ENCODE measurements around the gene DLG2. TPM values are rescaled to one million over a fixed set of nuclear protein-coding genes. Genes with fewer than 3 reads are reported as not detected.
"Not testable (repeated sequence)": the region's sequence is repeated elsewhere in the genome, so short reads cannot be mapped to it uniquely, and the experiment has no call there.

DLG2 gene
- total and polyA plus RNA-seq, 7 donors, result 0.23 to 5.3 (median 3.4) TPM

DNA sequence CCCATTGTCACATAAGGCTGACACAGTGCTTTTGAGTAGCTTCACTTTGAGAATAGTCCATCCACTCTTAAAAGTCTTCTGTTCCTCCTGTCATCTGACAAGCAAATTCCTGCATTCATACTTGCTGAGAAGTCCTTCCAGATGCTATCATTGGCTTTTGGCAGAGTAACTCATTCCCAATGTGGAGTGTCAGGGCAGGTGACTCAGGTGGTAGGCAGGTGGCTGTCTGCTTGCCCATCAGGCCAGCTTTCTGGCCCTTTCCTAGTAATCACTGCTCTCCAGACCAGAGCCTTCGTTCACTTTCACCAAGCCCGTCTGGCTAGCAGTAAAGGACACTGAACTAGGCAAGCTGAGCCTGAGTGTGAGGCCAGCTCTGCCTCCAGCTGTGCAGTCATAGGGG is 2178.5 kb downstream of the DLG2 start:
- whole genome bisulfite sequencing, 3 donors, result 94 to 97% (median 94%) methylated on average over 2 of the region's 2 CpGs
- no peaks in the 10 kb centered on the region for H3K4me1 ChIP-seq
- intact Hi-C loops (cut with DNase I), result no loop called here

DNA sequence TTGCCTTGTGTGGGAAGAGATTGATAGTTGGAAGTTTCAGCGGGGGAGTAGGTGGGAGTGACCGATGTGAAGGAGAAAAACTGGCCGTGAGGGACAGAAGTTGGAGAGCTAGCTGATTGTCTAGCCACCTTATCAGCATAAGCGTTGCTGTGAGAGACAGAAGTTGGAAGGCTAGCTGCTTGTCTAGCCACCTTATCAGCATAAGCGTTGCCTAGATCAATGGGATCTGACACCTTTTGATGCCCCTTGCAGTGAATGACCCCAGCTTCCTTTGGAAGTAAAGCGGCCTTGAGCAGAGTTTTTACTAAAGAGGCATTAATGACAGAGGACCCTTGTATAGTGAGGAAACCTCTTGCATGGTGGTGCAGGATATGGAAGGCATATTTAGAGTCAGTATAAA is 2183.3 kb downstream of the DLG2 start:
- H3K27ac ChIP-seq, ATAC-seq: not testable (repeated sequence)
- 83 to 91% (median 85%) methylated on average over 6 of the region's 6 CpGs for WGBS, 3 donors

More for the DNA sequence above, 2178.5 kb downstream of the DLG2 start:
- no peaks in the 10 kb centered on the region for H3K9me3 ChIP-seq
- H3K4me3 ChIP-seq, result no peak overlapping the region
- H3K27ac ChIP-seq, result no peak overlapping the region
- TF ChIP-seq, protein P1, sequence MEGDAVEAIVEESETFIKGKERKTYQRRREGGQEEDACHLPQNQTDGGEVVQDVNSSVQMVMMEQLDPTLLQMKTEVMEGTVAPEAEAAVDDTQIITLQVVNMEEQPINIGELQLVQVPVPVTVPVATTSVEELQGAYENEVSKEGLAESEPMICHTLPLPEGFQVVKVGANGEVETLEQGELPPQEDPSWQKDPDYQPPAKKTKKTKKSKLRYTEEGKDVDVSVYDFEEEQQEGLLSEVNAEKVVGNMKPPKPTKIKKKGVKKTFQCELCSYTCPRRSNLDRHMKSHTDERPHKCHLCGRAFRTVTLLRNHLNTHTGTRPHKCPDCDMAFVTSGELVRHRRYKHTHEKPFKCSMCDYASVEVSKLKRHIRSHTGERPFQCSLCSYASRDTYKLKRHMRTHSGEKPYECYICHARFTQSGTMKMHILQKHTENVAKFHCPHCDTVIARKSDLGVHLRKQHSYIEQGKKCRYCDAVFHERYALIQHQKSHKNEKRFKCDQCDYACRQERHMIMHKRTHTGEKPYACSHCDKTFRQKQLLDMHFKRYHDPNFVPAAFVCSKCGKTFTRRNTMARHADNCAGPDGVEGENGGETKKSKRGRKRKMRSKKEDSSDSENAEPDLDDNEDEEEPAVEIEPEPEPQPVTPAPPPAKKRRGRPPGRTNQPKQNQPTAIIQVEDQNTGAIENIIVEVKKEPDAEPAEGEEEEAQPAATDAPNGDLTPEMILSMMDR (IDR thresholded peaks at IDR 0.05), result no peak
- no peak for ATAC-seq
- no peak for DNase-seq
- no peaks in the 10 kb centered on the region for H3K27me3 ChIP-seq (ENCODE audit: insufficient read depth in 3 of 3, low read length in 2 of 3)
- H3K36me3 ChIP-seq (ENCODE audit: insufficient read depth in 1 of 2, low read depth in 1 of 2), result no peaks in the 10 kb centered on the region

DNA sequence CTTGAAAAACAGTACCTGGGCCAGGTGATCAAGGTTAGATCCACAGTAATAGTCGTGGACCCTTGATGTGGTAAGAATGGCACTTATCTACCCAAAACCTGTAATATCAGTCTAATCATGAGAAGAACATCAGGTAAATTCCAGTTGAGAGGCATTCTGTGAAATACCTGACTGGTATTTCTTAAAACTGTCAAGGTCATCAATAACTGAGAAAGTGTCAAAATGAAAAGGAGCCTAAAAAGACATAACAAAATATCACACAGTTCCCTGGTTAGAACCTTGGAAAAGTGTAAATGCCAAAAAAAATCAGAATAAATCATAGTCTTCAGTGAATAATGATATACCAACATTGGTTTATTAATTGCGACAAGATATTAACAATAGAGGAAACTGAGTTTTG is 2185.5 kb downstream of the DLG2 start:
- Histone ChIP-seq H3K27ac (no peak overlapping the region), H3K4me3 (no peak overlapping the region), H3K9me3 (no peaks in the 10 kb centered on the region), H3K36me3 (ENCODE audit: insufficient read depth in 1 of 2, low read depth in 1 of 2) (no peaks in the 10 kb centered on the region), H3K4me1 (no peaks in the 10 kb centered on the region), H3K27me3 (ENCODE audit: insufficient read depth in 3 of 3, low read length in 2 of 3) (no peaks in the 10 kb centered on the region)
- intact Hi-C loops (cut with DNase I), result no loop called here
- 88 to 91% (median 89%) methylated on average over 2 of the region's 2 CpGs for WGBS, 3 donors
- ATAC-seq, result no peak
- no peak for DNase-seq
- TF ChIP-seq, protein P1 (IDR thresholded peaks at IDR 0.05), result no peak

More for the DNA sequence above, 2183.3 kb downstream of the DLG2 start:
- H3K36me3 ChIP-seq (ENCODE audit: insufficient read depth in 1 of 2, low read depth in 1 of 2); H3K4me3 ChIP-seq; H3K4me1 ChIP-seq; DNase-seq; H3K27me3 ChIP-seq (ENCODE audit: insufficient read depth in 3 of 3, low read length in 2 of 3); H3K9me3 ChIP-seq; intact Hi-C loops (cut with DNase I): not testable (repeated sequence)

DNA sequence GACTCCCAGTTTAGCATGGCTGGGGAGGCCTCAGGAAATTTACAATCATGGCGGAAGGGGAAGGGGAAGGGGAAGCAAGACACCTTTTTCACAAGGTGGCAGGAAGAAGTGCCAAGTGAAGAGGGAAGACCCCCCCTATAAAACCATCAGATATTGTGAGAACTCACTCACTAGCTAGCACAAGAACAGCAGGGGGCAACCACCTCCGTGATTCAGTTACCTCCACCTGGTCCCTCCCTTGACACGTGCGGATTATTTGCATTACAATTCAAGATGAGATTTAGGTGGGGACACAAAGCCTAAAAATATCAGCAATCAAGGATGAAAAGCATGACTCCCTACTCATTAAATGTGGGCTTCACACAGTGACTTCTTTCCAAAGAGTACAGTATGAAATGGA is 2186.0 kb downstream of the DLG2 start:
- intact Hi-C loops (cut with DNase I), result no loop called here
- Histone ChIP-seq H3K4me1 (no peaks in the 10 kb centered on the region), H3K36me3 (ENCODE audit: insufficient read depth in 1 of 2, low read depth in 1 of 2) (no peaks in the 10 kb centered on the region), H3K27ac (no peak overlapping the region), H3K9me3 (no peaks in the 10 kb centered on the region), H3K27me3 (ENCODE audit: insufficient read depth in 3 of 3, low read length in 2 of 3) (no peaks in the 10 kb centered on the region), H3K4me3 (no peak overlapping the region)
- no peak for ATAC-seq
- TF ChIP-seq, protein P1 (IDR thresholded peaks at IDR 0.05), result no peak
- WGBS, 3 donors, result 56 to 63% (median 61%) methylated on average over 4 of the region's 4 CpGs
- DNase-seq, result no peak

DNA sequence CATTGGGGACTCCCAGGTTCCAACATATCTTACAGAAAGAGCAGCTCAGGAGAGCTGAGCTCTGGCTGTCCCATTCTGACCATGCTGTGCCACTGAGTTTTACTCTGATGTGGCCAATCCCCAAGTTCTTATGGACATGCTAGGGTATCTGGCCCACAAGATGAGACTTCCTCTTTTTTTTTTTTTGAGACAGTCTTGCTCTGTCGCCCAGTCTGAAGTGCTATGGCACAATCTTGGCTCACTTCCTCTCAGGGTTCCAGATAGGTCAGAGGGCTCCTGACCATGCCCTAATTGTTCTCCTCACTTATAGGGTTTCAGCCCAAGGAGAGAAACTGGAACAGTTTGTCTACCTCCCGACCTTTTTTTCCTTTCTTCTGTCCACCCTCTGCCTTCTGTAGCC is 2188.7 kb downstream of the DLG2 start:
- no peaks in the 10 kb centered on the region for H3K27me3 ChIP-seq (ENCODE audit: insufficient read depth in 3 of 3, low read length in 2 of 3)
- intact Hi-C loops (cut with DNase I), result no loop called here
- H3K27ac ChIP-seq, result no peak overlapping the region
- no peaks in the 10 kb centered on the region for H3K36me3 ChIP-seq (ENCODE audit: insufficient read depth in 1 of 2, low read depth in 1 of 2)
- TF ChIP-seq, protein P1 (IDR thresholded peaks at IDR 0.05), result no peak
- no peak overlapping the region for H3K4me3 ChIP-seq
- WGBS, 3 donors, result 57 to 84% (median 61%) methylated on average over 2 of the region's 2 CpGs
- DNase-seq (no peak), ATAC-seq (no peak)
- H3K9me3 ChIP-seq, result no peaks in the 10 kb centered on the region
- H3K4me1 ChIP-seq, result no peaks in the 10 kb centered on the region
